Measurements from ENCODE around the gene LDB2.
A peak's percentile ranks its signal among the peaks of the same experiment; 100 is the strongest.

Gene LDB2

DNA sequence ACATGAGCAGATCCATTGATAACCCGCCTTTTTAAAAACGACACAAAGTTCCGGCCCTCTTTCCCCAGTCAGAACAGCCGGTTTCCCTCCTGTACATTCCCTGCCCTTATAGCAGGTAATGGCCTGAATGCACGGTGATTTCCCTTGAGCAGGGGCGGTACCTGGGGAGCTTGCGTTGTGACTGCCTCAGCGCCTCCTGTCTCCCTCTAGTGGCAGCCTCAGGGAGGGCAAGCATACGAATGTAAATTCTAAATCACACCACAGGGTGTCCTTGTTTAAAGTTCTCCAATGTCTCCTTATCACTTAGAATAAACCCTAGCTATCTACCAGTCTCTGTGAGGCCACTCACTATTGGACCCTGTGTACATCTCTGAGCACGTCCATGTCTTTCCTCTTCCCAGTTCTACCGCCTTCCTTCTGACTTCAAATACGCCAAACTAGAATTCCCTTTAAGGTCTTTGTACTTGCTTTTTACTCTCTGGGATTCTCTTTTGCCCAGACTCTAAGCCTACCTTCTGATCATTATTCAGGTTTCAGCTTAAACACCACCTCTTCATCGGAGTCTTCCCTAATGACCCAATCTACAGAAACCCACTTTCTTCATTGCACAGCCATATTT lies 18.4 kb upstream of the LDB2 start:
- TF ChIP-seq, protein P1, sequence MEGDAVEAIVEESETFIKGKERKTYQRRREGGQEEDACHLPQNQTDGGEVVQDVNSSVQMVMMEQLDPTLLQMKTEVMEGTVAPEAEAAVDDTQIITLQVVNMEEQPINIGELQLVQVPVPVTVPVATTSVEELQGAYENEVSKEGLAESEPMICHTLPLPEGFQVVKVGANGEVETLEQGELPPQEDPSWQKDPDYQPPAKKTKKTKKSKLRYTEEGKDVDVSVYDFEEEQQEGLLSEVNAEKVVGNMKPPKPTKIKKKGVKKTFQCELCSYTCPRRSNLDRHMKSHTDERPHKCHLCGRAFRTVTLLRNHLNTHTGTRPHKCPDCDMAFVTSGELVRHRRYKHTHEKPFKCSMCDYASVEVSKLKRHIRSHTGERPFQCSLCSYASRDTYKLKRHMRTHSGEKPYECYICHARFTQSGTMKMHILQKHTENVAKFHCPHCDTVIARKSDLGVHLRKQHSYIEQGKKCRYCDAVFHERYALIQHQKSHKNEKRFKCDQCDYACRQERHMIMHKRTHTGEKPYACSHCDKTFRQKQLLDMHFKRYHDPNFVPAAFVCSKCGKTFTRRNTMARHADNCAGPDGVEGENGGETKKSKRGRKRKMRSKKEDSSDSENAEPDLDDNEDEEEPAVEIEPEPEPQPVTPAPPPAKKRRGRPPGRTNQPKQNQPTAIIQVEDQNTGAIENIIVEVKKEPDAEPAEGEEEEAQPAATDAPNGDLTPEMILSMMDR (IDR thresholded peaks at IDR 0.05; ENCODE audit: low read depth, low read length, missing control alignments): peak; percentile 98
- no peak overlapping the region for H3K4me3 ChIP-seq (ENCODE audit: low read depth, low read length)
- peak; percentile 40 for DNase-seq (ENCODE audit: low read depth)

DNA sequence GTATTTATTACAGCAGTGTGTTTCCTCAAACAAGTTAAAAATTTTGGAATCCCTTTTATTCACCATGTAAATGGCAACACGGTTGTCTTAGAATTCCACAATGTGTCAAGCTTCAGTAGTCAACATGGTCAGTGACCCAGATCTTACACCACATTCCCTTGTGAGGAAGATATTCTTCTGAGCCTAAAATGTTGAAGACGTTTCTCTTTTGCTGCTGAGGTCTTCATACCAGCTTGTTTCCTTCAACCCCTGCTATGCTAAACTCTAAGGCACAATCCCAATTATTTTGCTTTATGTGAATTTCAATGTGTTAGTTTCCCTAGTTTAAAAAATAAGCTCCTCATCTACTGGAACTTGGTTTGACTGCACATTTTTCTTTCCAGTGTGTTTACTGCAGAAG lies 17.6 kb upstream of the LDB2 start:
- no peak for DNase-seq (ENCODE audit: low read depth)
- no peak overlapping the region for H3K4me3 ChIP-seq (ENCODE audit: low read depth, low read length)
- TF ChIP-seq, protein P1 (IDR thresholded peaks at IDR 0.05; ENCODE audit: low read depth, low read length, missing control alignments): no peak

DNA sequence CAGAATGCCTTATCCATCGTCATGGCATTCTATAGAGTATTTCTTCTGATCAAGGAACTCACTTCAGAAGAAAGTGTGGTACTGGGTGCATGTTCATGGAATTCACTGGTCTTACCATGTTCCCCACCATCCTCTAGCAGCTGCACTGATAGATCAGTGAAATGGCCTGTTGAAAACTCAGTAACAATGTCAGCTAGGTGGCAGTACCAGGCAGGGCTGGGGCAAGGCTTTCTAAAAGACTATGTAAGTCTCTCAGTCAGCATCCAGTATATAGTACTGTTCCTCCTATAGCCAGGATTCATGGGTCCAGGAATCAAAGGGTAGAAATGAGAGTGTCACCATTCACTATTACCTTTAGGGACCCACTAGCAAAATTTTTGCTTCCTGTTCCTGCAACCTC lies 15.8 kb upstream of the LDB2 start:
- no peak for DNase-seq (ENCODE audit: low read depth)
- TF ChIP-seq, protein P1 (IDR thresholded peaks at IDR 0.05; ENCODE audit: low read depth, low read length, missing control alignments): no peak

DNA sequence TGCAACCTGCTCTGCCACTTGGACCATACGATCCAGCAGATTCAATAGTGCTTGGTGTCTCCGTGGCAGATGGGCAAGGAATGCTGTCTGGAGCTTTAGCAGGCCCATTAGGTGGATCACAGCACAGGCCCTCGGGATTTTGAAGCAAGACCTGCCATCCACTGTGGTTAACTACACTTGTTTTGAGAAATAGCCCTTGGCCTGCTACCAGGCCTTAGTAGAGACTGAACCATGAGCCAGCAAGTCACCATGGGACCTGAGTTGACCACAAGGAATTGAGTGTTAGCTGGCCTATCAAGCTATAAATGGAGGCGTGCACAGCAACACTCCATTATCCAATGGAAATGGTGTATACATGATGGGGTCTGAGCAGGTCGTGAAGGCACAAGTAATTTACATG lies 14.5 kb upstream of the LDB2 start:
- TF ChIP-seq, protein P1 (IDR thresholded peaks at IDR 0.05; ENCODE audit: low read depth, low read length, missing control alignments): no peak
- no peak overlapping the region for H3K4me3 ChIP-seq (ENCODE audit: low read depth, low read length)
- no peak for DNase-seq (ENCODE audit: low read depth)

More for the DNA sequence above, 15.8 kb upstream of the LDB2 start:
- no peak overlapping the region for H3K4me3 ChIP-seq (ENCODE audit: low read depth, low read length)

DNA sequence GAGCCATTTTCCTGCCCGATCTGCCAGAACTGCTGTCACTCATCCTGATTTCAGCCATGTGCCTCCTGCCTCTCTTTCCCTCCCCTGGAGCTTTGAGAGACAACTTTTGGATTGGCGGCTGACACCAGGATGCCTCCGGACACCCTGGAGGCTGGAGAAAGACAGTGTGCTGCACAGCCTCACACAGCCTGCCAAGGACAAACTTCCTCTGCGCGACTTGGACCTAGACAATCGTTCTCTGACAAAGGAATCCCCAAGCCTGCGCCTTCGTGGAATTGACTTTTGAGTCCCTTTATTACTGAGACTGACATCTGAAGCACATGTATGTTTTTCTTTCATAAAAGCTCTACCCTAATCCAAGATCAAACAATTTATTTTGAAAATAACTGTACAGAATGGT lies 10.8 kb upstream of the LDB2 start:
- no peak for DNase-seq (ENCODE audit: low read depth)
- TF ChIP-seq, protein P1 (IDR thresholded peaks at IDR 0.05; ENCODE audit: low read depth, low read length, missing control alignments): no peak
- H3K4me3 ChIP-seq (ENCODE audit: low read depth, low read length): no peak overlapping the region

DNA sequence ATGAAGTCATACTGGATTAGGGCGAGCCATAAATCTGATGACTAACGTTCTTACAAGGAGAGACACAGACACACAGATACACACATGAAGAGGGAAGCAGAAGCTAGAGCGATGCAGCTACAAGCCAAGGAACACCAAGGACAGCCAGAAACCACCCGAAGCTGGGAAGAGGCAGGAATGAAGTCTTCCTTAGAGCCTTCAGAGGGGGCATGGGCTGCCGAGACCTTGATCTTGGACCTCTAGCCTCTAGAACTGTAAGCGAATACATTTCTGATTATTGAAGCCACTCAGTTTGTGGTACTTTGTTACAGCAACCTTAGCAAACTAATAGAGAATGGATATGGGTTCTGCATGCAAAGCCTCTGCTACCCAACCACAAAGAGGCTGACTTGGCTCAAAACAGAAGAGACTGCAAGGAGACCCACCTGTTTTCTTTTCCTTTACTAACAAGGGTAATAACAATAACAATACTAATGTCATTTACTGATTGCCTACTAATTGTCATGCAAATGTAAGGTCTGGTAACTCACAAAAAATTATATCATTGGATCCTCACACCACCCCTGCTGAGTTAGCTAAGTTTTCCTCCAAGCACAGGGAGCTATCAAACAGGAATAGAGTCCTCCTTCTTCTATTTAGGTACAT lies 10.1 kb upstream of the LDB2 start:
- TF ChIP-seq, protein P1 (IDR thresholded peaks at IDR 0.05; ENCODE audit: low read depth, low read length, missing control alignments): no peak
- H3K4me3 ChIP-seq (ENCODE audit: low read depth, low read length): no peak overlapping the region
- no peak for DNase-seq (ENCODE audit: low read depth)

DNA sequence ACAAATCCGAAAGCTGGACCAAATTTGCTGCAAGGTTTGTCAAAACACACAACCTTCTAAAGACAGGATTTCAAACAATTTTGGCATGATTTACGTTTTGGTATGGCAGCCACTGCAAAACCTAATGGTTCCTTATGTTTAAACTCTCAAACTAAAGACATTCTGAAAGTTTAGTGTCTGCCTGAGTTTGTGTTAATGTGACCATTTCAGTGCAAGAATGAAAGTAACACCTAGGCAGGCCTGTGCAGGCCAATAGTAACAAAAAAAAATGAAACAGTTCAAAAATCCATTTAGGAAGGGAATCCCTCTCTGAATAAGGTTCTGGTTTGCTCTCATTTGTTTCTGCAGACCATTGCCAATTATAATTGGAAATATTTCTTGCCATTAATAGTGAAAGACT lies 1.9 kb upstream of the LDB2 start:
- H3K4me3 ChIP-seq (ENCODE audit: low read depth, low read length): no peak overlapping the region
- no peak for DNase-seq (ENCODE audit: low read depth)
- TF ChIP-seq, protein P1 (IDR thresholded peaks at IDR 0.05; ENCODE audit: low read depth, low read length, missing control alignments): no peak
